HEK293 (cell line): ENCODE results near the gene SOX12.

Experiments
- CTCF ChIA-PET: fragments of 350-600 bp; formaldehyde crosslinking; extraction: SDS; loops from one replicate; lab custom pipeline; 2021; ENCODE audit warnings: antibody characterized with exemption; lab: Yijun Ruan, JAX
- POLR2A ChIA-PET: fragments of 300-600 bp; formaldehyde crosslinking; extraction: SDS; loops from one replicate; lab custom pipeline; 2020; ENCODE audit warnings: antibody characterized with exemption, inconsistent platforms; lab: Yijun Ruan, JAX
- H3K27ac ChIP-seq: fragments of 200-500 bp; sonication (Bioruptor generic); 2 replicates; pipeline ENCODE4 v1.5.1; 2014; ENCODE audit warnings: low read depth, low read length, control low read depth, inconsistent platforms; ENCODE audit errors: extremely low read depth
- H3K36me3 ChIP-seq, 2 experiments: fragments of 200-500 bp in 1 of 2; sonication (Bioruptor generic) in 1 of 2; 1 replicate in 1 of 2; 2 replicates in 1 of 2; pipeline ENCODE4 v1.5.1; 2014 to 2017; ENCODE audit warnings: inconsistent platforms in 2 of 2, low read length in 2 of 2; ENCODE audit not compliant: control insufficient read depth in 2 of 2, insufficient read depth in 1 of 2
- H3K4me1 ChIP-seq: fragments of 200-500 bp; sonication (Bioruptor generic); 2 replicates; pipeline ENCODE4 v1.5.1; 2014; ENCODE audit warnings: mild to moderate bottlenecking, low read length, inconsistent platforms; ENCODE audit not compliant: control insufficient read depth, insufficient read depth
- H3K4me3 ChIP-seq: 2 replicates; pipeline ENCODE4 v1.5.1; 2011; ENCODE audit warnings: low read depth, mild to moderate bottlenecking, control low read depth, low read length, moderate library complexity
- H3K9me3 ChIP-seq: fragments of 200-500 bp; sonication (Bioruptor generic); 2 replicates; pipeline ENCODE4 v1.5.1; 2014; ENCODE audit warnings: low read depth, low read length, inconsistent platforms; ENCODE audit not compliant: control insufficient read depth, insufficient read depth
- HOXA7 ChIP-seq: sonication (generic); formaldehyde crosslinking; IDR thresholded peaks from 2 replicates; pipeline ENCODE4 v1.8.1; 2022; ENCODE audit warnings: missing genetic modification reagents, borderline replicate concordance
- OSR2 ChIP-seq: fragments of 450-650 bp; formaldehyde crosslinking; IDR thresholded peaks from 2 replicates; pipeline ENCODE4 v1.5.1; 2016; ENCODE audit warnings: missing biosample characterization, missing genetic modification characterization
- SCRT2 ChIP-seq: fragments of 450-650 bp; formaldehyde crosslinking; IDR thresholded peaks from 2 replicates; pipeline ENCODE4 v1.5.1; 2016; ENCODE audit warnings: missing biosample characterization, missing genetic modification characterization
- SP2 ChIP-seq: fragments of 450-650 bp; formaldehyde crosslinking; IDR thresholded peaks from 2 replicates; pipeline ENCODE4 v1.5.1; 2016; ENCODE audit warnings: missing biosample characterization, missing genetic modification characterization
- ZBTB48 ChIP-seq: fragments of 450-650 bp; formaldehyde crosslinking; IDR thresholded peaks from 2 replicates; pipeline ENCODE4 v1.5.1; 2016; ENCODE audit warnings: missing biosample characterization, missing genetic modification characterization
- ZNF114 ChIP-seq: fragments of 450-650 bp; formaldehyde crosslinking; IDR thresholded peaks from 2 replicates; pipeline ENCODE4 v1.5.0; 2017; ENCODE audit warnings: missing biosample characterization, missing genetic modification characterization
- ZNF140 ChIP-seq: fragments of 450-650 bp; formaldehyde crosslinking; IDR thresholded peaks from 2 replicates; pipeline ENCODE4 v1.5.1; 2016; ENCODE audit warnings: missing biosample characterization, missing genetic modification characterization
- ZNF174 ChIP-seq: fragments of 450-650 bp; formaldehyde crosslinking; IDR thresholded peaks from 2 replicates; pipeline ENCODE4 v1.5.0; 2017; ENCODE audit warnings: missing biosample characterization, mild to moderate bottlenecking, missing genetic modification characterization
- ZNF2 ChIP-seq: fragments of 450-650 bp; formaldehyde crosslinking; IDR thresholded peaks from 2 replicates; pipeline ENCODE4 v1.5.1; 2016; ENCODE audit warnings: missing biosample characterization, missing genetic modification characterization
- ZNF324 ChIP-seq: fragments of 450-650 bp; formaldehyde crosslinking; IDR thresholded peaks from 2 replicates; pipeline ENCODE4 v1.5.1; 2016; ENCODE audit warnings: missing biosample characterization, missing genetic modification characterization
- ZNF354C ChIP-seq: fragments of 450-650 bp; formaldehyde crosslinking; IDR thresholded peaks from 2 replicates; pipeline ENCODE4 v1.5.1; 2016; ENCODE audit warnings: missing biosample characterization, missing genetic modification characterization, low read depth, borderline replicate concordance
- ZNF37A ChIP-seq: fragments of 450-650 bp; IDR thresholded peaks from 2 replicates; pipeline ENCODE4 v1.5.1; 2018; ENCODE audit warnings: missing biosample characterization, missing genetic modification characterization
- ZNF571 ChIP-seq: fragments of 450-650 bp; formaldehyde crosslinking; IDR thresholded peaks from 2 replicates; pipeline ENCODE4 v1.5.0; 2017; ENCODE audit warnings: missing biosample characterization, missing genetic modification characterization
- ZNF596 ChIP-seq: fragments of 450-650 bp; IDR thresholded peaks from 2 replicates; pipeline ENCODE4 v1.5.0; 2018; ENCODE audit warnings: missing biosample characterization, mild to moderate bottlenecking, missing genetic modification characterization, moderate library complexity
- ZNF660 ChIP-seq: fragments of 450-650 bp; IDR thresholded peaks from 2 replicates; pipeline ENCODE4 v1.5.1; 2018; ENCODE audit warnings: missing biosample characterization, mild to moderate bottlenecking, missing genetic modification characterization
- ZNF768 ChIP-seq: fragments of 450-650 bp; formaldehyde crosslinking; IDR thresholded peaks from 2 replicates; pipeline ENCODE4 v1.5.1; 2018; ENCODE audit warnings: missing biosample characterization, mild to moderate bottlenecking, missing genetic modification characterization
- ZNF791 ChIP-seq: fragments of 450-650 bp; formaldehyde crosslinking; IDR thresholded peaks from 2 replicates; pipeline ENCODE4 v1.5.1; 2016; ENCODE audit warnings: missing biosample characterization, missing genetic modification characterization
- ZNF792 ChIP-seq: fragments of 450-650 bp; formaldehyde crosslinking; IDR thresholded peaks from 2 replicates; pipeline ENCODE4 v1.5.1; 2016; ENCODE audit warnings: missing biosample characterization, missing genetic modification characterization
- TF ChIP-seq, protein P1 (sequence below): fragments of 450-650 bp; formaldehyde crosslinking; IDR thresholded peaks from 2 replicates; pipeline ENCODE4 v1.5.1; 2016; ENCODE audit warnings: missing biosample characterization, missing genetic modification characterization
- TF ChIP-seq, protein P2 (sequence below): fragments of 450-650 bp; formaldehyde crosslinking; IDR thresholded peaks from 2 replicates; pipeline ENCODE4 v1.5.1; 2016; ENCODE audit warnings: missing biosample characterization, missing genetic modification characterization
- TF ChIP-seq, protein P3 (sequence below): IDR thresholded peaks from 2 replicates; pipeline ENCODE4 v1.6.1; 2011; ENCODE audit warnings: mild to moderate bottlenecking, low read depth, low read length, borderline replicate concordance
- TF ChIP-seq, protein P4 (sequence below): fragments of 450-650 bp; formaldehyde crosslinking; IDR thresholded peaks from 2 replicates; pipeline ENCODE4 v1.5.1; 2016; ENCODE audit warnings: missing biosample characterization, missing genetic modification characterization
- TF ChIP-seq, protein P5 (sequence below): fragments of 450-650 bp; formaldehyde crosslinking; IDR thresholded peaks from 2 replicates; pipeline ENCODE4 v1.5.1; 2016; ENCODE audit warnings: missing biosample characterization, missing genetic modification characterization, borderline replicate concordance
- TF ChIP-seq, protein P6 (sequence below): fragments of 450-650 bp; formaldehyde crosslinking; IDR thresholded peaks from 2 replicates; pipeline ENCODE4 v1.5.1; 2017; ENCODE audit warnings: missing biosample characterization, mild to moderate bottlenecking, missing genetic modification characterization, moderate library complexity

SOX12 gene

DNA sequence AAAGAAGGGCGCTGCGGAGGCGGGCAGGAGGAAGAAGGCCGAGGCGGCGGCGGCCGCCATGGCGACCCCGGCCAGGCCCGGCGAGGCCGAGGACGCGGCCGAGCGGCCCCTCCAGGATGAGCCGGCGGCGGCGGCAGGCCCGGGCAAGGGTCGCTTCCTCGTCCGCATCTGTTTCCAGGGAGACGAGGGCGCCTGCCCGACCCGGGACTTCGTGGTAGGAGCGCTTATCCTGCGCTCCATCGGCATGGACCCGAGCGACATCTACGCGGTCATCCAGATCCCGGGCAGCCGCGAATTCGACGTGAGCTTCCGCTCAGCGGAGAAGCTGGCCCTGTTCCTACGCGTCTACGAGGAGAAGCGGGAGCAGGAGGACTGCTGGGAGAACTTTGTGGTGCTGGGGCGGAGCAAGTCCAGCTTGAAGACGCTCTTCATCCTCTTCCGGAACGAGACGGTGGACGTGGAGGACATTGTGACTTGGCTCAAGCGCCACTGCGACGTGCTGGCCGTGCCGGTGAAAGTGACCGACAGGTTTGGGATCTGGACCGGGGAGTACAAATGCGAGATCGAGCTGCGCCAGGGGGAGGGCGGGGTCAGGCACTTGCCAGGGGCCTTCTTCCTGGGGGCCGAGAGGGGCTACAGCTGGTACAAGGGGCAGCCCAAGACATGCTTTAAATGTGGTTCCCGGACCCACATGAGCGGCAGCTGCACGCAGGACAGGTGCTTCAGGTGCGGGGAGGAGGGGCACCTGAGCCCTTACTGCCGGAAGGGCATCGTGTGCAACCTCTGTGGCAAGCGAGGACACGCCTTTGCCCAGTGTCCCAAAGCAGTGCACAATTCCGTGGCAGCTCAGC is 27.2 kb upstream of the SOX12 start:
- Histone ChIP-seq H3K4me1 (peaks cover 27% of the 10 kb centered on the region), H3K36me3 (peaks cover 0 to 15% of the 10 kb centered on the region in 2 experiments; a peak in 1 of 3 replicates), H3K9me3 (no peaks in the 10 kb centered on the region), H3K4me3 (peak overlapping the region; percentile 53), H3K27ac (peak overlapping the region; percentile 98)
- ChIA-PET POLR2A (interaction anchor here (0.6 to 6.2 kb wide), 6 partner anchors 10 to 245 kb away, joined by 3 to 74 read pairs (median 3); partner anchors contain the start of genes NRSN2 and SOX12), CTCF (interaction anchor here (1.0 to 2.9 kb wide), 2 partner anchors 31 to 33 kb away, joined by 4 to 15 read pairs; no protein-coding TSS in a partner anchor)
- TF ChIP-seq SP2 (tag by site-specific recombination) (peak; percentile 38; the same call in 1 of the 2 replicates), OSR2 (no peak), ZNF596 (tag by site-specific recombination) (no peak), ZNF324 (tag by site-specific recombination) (no peak), ZNF660 (no peak), ZNF792 (tag by site-specific recombination) (no peak), ZNF571 (tag by site-specific recombination) (no peak), ZNF37A (tag by site-specific recombination) (no peak), ZBTB48 (peak; percentile 92; the same call in 1 of the 2 replicates), ZNF114 (tag by site-specific recombination) (no peak), ZNF140 (tag by site-specific recombination) (no peak), ZNF174 (tag by site-specific recombination) (no peak), ZNF791 (tag by site-specific recombination) (no peak), ZNF2 (tag by site-specific recombination) (peak; percentile 47; the same call in 1 of the 2 replicates), HOXA7 (CRISPR knock-in tag) (no peak), ZNF768 (no peak), SCRT2 (tag by site-specific recombination) (no peak), ZNF354C (tag by site-specific recombination) (no peak)
- TF ChIP-seq, protein P1, sequence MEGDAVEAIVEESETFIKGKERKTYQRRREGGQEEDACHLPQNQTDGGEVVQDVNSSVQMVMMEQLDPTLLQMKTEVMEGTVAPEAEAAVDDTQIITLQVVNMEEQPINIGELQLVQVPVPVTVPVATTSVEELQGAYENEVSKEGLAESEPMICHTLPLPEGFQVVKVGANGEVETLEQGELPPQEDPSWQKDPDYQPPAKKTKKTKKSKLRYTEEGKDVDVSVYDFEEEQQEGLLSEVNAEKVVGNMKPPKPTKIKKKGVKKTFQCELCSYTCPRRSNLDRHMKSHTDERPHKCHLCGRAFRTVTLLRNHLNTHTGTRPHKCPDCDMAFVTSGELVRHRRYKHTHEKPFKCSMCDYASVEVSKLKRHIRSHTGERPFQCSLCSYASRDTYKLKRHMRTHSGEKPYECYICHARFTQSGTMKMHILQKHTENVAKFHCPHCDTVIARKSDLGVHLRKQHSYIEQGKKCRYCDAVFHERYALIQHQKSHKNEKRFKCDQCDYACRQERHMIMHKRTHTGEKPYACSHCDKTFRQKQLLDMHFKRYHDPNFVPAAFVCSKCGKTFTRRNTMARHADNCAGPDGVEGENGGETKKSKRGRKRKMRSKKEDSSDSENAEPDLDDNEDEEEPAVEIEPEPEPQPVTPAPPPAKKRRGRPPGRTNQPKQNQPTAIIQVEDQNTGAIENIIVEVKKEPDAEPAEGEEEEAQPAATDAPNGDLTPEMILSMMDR (tag by site-specific recombination), result peak; percentile 32; the same call in 1 of the 2 replicates
- TF ChIP-seq, protein P2, sequence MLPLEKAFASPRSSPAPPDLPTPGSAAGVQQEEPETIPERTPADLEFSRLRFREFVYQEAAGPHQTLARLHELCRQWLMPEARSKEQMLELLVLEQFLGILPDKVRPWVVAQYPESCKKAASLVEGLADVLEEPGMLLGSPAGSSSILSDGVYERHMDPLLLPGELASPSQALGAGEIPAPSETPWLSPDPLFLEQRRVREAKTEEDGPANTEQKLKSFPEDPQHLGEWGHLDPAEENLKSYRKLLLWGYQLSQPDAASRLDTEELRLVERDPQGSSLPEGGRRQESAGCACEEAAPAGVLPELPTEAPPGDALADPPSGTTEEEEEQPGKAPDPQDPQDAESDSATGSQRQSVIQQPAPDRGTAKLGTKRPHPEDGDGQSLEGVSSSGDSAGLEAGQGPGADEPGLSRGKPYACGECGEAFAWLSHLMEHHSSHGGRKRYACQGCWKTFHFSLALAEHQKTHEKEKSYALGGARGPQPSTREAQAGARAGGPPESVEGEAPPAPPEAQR (tag by site-specific recombination), result no peak
- TF ChIP-seq, protein P3, sequence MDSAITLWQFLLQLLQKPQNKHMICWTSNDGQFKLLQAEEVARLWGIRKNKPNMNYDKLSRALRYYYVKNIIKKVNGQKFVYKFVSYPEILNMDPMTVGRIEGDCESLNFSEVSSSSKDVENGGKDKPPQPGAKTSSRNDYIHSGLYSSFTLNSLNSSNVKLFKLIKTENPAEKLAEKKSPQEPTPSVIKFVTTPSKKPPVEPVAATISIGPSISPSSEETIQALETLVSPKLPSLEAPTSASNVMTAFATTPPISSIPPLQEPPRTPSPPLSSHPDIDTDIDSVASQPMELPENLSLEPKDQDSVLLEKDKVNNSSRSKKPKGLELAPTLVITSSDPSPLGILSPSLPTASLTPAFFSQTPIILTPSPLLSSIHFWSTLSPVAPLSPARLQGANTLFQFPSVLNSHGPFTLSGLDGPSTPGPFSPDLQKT, result no peak
- TF ChIP-seq, protein P4, sequence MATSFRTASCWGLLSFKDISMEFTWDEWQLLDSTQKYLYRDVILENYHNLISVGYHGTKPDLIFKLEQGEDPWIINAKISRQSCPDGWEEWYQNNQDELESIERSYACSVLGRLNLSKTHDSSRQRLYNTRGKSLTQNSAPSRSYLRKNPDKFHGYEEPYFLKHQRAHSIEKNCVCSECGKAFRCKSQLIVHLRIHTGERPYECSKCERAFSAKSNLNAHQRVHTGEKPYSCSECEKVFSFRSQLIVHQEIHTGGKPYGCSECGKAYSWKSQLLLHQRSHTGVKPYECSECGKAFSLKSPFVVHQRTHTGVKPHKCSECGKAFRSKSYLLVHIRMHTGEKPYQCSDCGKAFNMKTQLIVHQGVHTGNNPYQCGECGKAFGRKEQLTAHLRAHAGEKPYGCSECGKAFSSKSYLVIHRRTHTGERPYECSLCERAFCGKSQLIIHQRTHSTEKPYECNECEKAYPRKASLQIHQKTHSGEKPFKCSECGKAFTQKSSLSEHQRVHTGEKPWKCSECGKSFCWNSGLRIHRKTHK (tag by site-specific recombination), result no peak
- TF ChIP-seq, protein P5, sequence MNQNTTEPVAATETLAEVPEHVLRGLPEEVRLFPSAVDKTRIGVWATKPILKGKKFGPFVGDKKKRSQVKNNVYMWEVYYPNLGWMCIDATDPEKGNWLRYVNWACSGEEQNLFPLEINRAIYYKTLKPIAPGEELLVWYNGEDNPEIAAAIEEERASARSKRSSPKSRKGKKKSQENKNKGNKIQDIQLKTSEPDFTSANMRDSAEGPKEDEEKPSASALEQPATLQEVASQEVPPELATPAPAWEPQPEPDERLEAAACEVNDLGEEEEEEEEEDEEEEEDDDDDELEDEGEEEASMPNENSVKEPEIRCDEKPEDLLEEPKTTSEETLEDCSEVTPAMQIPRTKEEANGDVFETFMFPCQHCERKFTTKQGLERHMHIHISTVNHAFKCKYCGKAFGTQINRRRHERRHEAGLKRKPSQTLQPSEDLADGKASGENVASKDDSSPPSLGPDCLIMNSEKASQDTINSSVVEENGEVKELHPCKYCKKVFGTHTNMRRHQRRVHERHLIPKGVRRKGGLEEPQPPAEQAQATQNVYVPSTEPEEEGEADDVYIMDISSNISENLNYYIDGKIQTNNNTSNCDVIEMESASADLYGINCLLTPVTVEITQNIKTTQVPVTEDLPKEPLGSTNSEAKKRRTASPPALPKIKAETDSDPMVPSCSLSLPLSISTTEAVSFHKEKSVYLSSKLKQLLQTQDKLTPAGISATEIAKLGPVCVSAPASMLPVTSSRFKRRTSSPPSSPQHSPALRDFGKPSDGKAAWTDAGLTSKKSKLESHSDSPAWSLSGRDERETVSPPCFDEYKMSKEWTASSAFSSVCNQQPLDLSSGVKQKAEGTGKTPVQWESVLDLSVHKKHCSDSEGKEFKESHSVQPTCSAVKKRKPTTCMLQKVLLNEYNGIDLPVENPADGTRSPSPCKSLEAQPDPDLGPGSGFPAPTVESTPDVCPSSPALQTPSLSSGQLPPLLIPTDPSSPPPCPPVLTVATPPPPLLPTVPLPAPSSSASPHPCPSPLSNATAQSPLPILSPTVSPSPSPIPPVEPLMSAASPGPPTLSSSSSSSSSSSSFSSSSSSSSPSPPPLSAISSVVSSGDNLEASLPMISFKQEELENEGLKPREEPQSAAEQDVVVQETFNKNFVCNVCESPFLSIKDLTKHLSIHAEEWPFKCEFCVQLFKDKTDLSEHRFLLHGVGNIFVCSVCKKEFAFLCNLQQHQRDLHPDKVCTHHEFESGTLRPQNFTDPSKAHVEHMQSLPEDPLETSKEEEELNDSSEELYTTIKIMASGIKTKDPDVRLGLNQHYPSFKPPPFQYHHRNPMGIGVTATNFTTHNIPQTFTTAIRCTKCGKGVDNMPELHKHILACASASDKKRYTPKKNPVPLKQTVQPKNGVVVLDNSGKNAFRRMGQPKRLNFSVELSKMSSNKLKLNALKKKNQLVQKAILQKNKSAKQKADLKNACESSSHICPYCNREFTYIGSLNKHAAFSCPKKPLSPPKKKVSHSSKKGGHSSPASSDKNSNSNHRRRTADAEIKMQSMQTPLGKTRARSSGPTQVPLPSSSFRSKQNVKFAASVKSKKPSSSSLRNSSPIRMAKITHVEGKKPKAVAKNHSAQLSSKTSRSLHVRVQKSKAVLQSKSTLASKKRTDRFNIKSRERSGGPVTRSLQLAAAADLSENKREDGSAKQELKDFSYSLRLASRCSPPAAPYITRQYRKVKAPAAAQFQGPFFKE (tag by site-specific recombination), result no peak
- TF ChIP-seq, protein P6, sequence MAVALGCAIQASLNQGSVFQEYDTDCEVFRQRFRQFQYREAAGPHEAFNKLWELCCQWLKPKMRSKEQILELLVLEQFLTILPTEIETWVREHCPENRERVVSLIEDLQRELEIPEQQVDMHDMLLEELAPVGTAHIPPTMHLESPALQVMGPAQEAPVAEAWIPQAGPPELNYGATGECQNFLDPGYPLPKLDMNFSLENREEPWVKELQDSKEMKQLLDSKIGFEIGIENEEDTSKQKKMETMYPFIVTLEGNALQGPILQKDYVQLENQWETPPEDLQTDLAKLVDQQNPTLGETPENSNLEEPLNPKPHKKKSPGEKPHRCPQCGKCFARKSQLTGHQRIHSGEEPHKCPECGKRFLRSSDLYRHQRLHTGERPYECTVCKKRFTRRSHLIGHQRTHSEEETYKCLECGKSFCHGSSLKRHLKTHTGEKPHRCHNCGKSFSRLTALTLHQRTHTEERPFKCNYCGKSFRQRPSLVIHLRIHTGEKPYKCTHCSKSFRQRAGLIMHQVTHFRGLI, result no peak
